Parathyroid adenoma (tissue), 2 donors: ENCODE measurements around the gene LRP6.

Source experiments
- H2AFZ ChIP-seq: fragments of 300-600 bp; sonication (generic); one replicate; pipeline ENCODE4 v1.7.0; 2017; ENCODE audit warnings: antibody characterized with exemption, mild to moderate bottlenecking
- H3K27ac ChIP-seq: fragments of 300-600 bp; sonication (generic); one replicate; pipeline ENCODE4 v1.7.0; 2017
- H3K27me3 ChIP-seq: fragments of 300-600 bp; sonication (generic); one replicate; pipeline ENCODE4 v1.7.0; 2017; ENCODE audit warnings: low read length; ENCODE audit not compliant: control insufficient read depth, insufficient read depth
- H3K36me3 ChIP-seq: fragments of 300-600 bp; sonication (generic); one replicate; pipeline ENCODE4 v1.7.0; 2017; ENCODE audit warnings: low read length; ENCODE audit not compliant: control insufficient read depth, insufficient read depth
- H3K4me1 ChIP-seq: fragments of 300-600 bp; sonication (generic); one replicate; pipeline ENCODE4 v1.7.0; 2017; ENCODE audit warnings: control low read depth
- H3K4me2 ChIP-seq: fragments of 300-600 bp; sonication (generic); one replicate; pipeline ENCODE4 v1.7.0; 2017; ENCODE audit warnings: low read length
- H3K4me3 ChIP-seq: fragments of 300-600 bp; sonication (generic); one replicate; pipeline ENCODE4 v1.7.0; 2017; ENCODE audit warnings: low read depth, low read length
- H3K79me2 ChIP-seq: fragments of 300-600 bp; sonication (generic); one replicate; pipeline ENCODE4 v1.7.0; 2017; ENCODE audit warnings: control low read depth
- H3K9ac ChIP-seq: fragments of 300-600 bp; sonication (generic); one replicate; pipeline ENCODE4 v1.7.0; 2017; ENCODE audit warnings: mild to moderate bottlenecking
- H3K9me3 ChIP-seq: fragments of 300-600 bp; sonication (generic); one replicate; pipeline ENCODE4 v1.7.0; 2017; ENCODE audit warnings: low read length; ENCODE audit not compliant: control insufficient read depth
- TF ChIP-seq, protein P1 (sequence below): fragments of 300-600 bp; sonication (generic); IDR thresholded peaks from one replicate; pipeline ENCODE4 v1.7.0; 2017; ENCODE audit warnings: antibody characterized with exemption, mild to moderate bottlenecking
- donor health status: primary hyperparathyroidism.

Gene LRP6

GRCh38 chr12:12198124-12198523, 68.7 kb downstream of the LRP6 start:
- no peaks in the 10 kb centered on the region for H3K36me3 ChIP-seq
- H3K27me3 ChIP-seq, result no peaks in the 10 kb centered on the region
- H2AFZ ChIP-seq, result no peak overlapping the region
- no peak overlapping the region for H3K9ac ChIP-seq
- H3K27ac ChIP-seq, result no peak overlapping the region
- no peaks in the 10 kb centered on the region for H3K9me3 ChIP-seq
- H3K79me2 ChIP-seq, result peaks cover 22% of the 10 kb centered on the region
- H3K4me1 ChIP-seq, result no peaks in the 10 kb centered on the region
- no peak overlapping the region for H3K4me2 ChIP-seq
- no peak overlapping the region for H3K4me3 ChIP-seq
- TF ChIP-seq, protein P1, sequence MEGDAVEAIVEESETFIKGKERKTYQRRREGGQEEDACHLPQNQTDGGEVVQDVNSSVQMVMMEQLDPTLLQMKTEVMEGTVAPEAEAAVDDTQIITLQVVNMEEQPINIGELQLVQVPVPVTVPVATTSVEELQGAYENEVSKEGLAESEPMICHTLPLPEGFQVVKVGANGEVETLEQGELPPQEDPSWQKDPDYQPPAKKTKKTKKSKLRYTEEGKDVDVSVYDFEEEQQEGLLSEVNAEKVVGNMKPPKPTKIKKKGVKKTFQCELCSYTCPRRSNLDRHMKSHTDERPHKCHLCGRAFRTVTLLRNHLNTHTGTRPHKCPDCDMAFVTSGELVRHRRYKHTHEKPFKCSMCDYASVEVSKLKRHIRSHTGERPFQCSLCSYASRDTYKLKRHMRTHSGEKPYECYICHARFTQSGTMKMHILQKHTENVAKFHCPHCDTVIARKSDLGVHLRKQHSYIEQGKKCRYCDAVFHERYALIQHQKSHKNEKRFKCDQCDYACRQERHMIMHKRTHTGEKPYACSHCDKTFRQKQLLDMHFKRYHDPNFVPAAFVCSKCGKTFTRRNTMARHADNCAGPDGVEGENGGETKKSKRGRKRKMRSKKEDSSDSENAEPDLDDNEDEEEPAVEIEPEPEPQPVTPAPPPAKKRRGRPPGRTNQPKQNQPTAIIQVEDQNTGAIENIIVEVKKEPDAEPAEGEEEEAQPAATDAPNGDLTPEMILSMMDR, result no peak

DNA sequence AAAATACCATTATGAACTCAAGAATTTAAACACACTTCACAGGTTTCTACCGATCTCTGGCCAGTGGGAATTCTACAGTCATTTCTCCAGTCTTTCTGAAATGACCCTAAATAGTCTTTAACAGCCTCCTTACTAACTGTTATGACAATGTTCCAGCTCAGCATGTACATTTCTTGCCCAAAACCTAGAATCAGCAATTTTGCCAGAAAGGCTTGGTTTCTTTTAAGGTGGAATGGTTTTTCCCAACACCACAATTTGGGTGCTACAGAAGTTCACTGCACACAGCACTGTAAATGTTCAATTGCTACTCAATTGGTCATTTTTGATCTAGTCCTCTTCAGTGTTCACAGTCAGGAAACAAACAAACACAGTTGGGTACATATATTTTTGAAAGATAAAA, 69.7 kb downstream of the LRP6 start:
- no peaks in the 10 kb centered on the region for H3K9me3 ChIP-seq

DNA sequence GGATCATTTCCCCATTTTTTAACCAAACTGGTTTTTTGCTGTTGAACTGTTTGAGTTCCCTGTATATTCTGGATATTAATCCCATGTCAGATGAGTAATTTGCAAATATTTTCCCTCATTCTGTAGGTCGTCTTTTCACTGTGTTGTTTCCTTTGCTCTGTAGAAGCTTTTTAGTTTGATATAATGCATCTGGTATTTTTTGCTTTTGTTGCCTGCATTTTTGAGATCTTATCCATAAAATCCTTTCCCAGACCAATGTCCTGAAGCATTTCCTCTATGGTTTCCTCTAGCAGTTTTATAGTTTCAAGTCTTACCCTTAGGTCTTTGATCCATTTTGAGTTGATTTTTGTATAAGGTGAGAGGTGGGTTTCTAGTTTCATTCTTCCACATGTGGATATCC, 71.3 kb downstream of the LRP6 start:
- TF ChIP-seq, protein P1, result no peak
- no peaks in the 10 kb centered on the region for H3K9me3 ChIP-seq
- H3K4me2 ChIP-seq, result no peak overlapping the region
- H3K27ac ChIP-seq, result no peak overlapping the region
- no peaks in the 10 kb centered on the region for H3K27me3 ChIP-seq
- H3K36me3 ChIP-seq, result no peaks in the 10 kb centered on the region
- H2AFZ ChIP-seq, result no peak overlapping the region
- peaks cover 17% of the 10 kb centered on the region for H3K79me2 ChIP-seq
- H3K9ac ChIP-seq, result no peak overlapping the region
- H3K4me1 ChIP-seq, result peaks cover 6% of the 10 kb centered on the region
- no peak overlapping the region for H3K4me3 ChIP-seq

More for the DNA sequence above, 69.7 kb downstream of the LRP6 start:
- peaks cover 3% of the 10 kb centered on the region for H3K4me1 ChIP-seq
- no peaks in the 10 kb centered on the region for H3K36me3 ChIP-seq
- H3K27me3 ChIP-seq, result no peaks in the 10 kb centered on the region
- no peak overlapping the region for H3K27ac ChIP-seq
- no peak overlapping the region for H3K4me2 ChIP-seq
- peaks cover 22% of the 10 kb centered on the region for H3K79me2 ChIP-seq
- H3K4me3 ChIP-seq, result no peak overlapping the region
- TF ChIP-seq, protein P1, result no peak
- no peak overlapping the region for H3K9ac ChIP-seq
- no peak overlapping the region for H2AFZ ChIP-seq

- Histone ChIP-seq H3K9ac (no peak overlapping the region), H3K27ac (no peak overlapping the region), H3K4me3 (no peak overlapping the region), H3K4me1 (peaks cover 6% of the 10 kb centered on the region), H3K36me3 (no peaks in the 10 kb centered on the region), H3K4me2 (no peak overlapping the region), H3K9me3 (no peaks in the 10 kb centered on the region), H2AFZ (no peak overlapping the region), H3K79me2 (peaks cover 21% of the 10 kb centered on the region), H3K27me3 (no peaks in the 10 kb centered on the region)
- TF ChIP-seq, protein P1, result no peak
Measured at GRCh38 chr12:12195081-12195480, 71.8 kb downstream of the LRP6 start.

DNA sequence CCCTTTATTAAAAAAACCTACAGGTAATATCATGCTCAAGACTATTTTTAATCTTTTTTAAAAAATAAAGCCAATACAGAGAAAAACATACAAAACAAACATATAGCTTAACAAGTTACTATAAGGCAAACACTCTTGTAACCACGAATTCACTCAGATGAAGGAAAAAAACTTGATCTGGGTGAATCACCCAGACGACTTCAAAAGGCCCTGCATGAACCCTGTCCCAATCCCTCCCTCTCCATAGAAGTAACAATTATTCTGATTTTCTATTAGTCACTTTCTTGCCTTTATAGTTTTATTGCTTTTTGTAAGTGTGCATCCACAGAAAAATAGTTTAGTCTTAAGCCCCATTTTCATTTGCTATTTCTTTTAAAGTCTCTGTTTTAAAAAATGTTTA, 72.6 kb downstream of the LRP6 start:
- no peak overlapping the region for H3K4me2 ChIP-seq
- no peaks in the 10 kb centered on the region for H3K9me3 ChIP-seq
- H3K4me1 ChIP-seq, result peaks cover 6% of the 10 kb centered on the region
- H3K4me3 ChIP-seq, result no peak overlapping the region
- no peak overlapping the region for H2AFZ ChIP-seq
- no peak overlapping the region for H3K9ac ChIP-seq
- TF ChIP-seq, protein P1, result no peak
- H3K27me3 ChIP-seq, result no peaks in the 10 kb centered on the region
- H3K36me3 ChIP-seq, result no peaks in the 10 kb centered on the region
- peaks cover 22% of the 10 kb centered on the region for H3K79me2 ChIP-seq
- H3K27ac ChIP-seq, result no peak overlapping the region
